ENCODE results near the gene LCN9. TPM values are rescaled to one million over a fixed set of nuclear protein-coding genes. Genes with fewer than 3 reads are reported as not detected.

The LCN9 gene
- polyA plus RNA-seq, 1 donor (not counting 4 experiments of a cell fraction or from before 2014, with no cell fraction given), result not detected

GRCh38 chr9:135674977-135675376 lies 11.9 kb downstream of the LCN9 start:
- H3K36me3 ChIP-seq (ENCODE audit: control insufficient read depth in 2 of 2, extremely low read depth in 1 of 2, insufficient read depth in 2 of 2, low read length in 2 of 2), result no peaks in the 10 kb centered on the region
- no peak overlapping the region for H3K27ac ChIP-seq (ENCODE audit: control insufficient read depth, insufficient read depth, low read length)
- no peaks in the 10 kb centered on the region for H3K79me2 ChIP-seq (ENCODE audit: control insufficient read depth, insufficient read depth, low read length)
- H3K27me3 ChIP-seq (ENCODE audit: control insufficient read depth, extremely low read depth, insufficient read depth, low read length), result no peaks in the 10 kb centered on the region
- H4K20me1 ChIP-seq (ENCODE audit: control insufficient read depth, extremely low read depth, insufficient read depth, low read length), result no peaks in the 10 kb centered on the region
- H3K4me3 ChIP-seq (ENCODE audit: control insufficient read depth in 2 of 3, extremely low read depth in 1 of 3, insufficient read depth in 2 of 3, low read depth in 1 of 3, low read length in 3 of 3), result no peak overlapping the region
- H2AFZ ChIP-seq (ENCODE audit: control insufficient read depth, low read length), result no peak overlapping the region
- dilution Hi-C loops (cut with MboI; ENCODE audit: extremely low pct_ligation_motif_present, low sequenced_read_pairs), result no loop called here
- no peaks in the 10 kb centered on the region for H3K9me1 ChIP-seq (ENCODE audit: control insufficient read depth, extremely low read depth, insufficient read depth, low read length)
- no peaks in the 10 kb centered on the region for H3K4me1 ChIP-seq (ENCODE audit: control insufficient read depth, extremely low read depth, insufficient read depth, low read length)
- TF ChIP-seq CTCF (optimal IDR thresholded peaks at IDR 0.05 in 1 of 3, IDR thresholded peaks at IDR 0.05 in 1 of 3, conservative IDR thresholded peaks at IDR 0.05 in 1 of 3; ENCODE audit: extremely low read depth in 1 of 3, insufficient read depth in 2 of 3, low read length in 3 of 3) (no peak), EZH2 (IDR thresholded peaks at IDR 0.05; ENCODE audit: low read length) (no peak)
- no peak for DNase-seq (ENCODE audit: low read depth, low spot score)
- no peaks in the 10 kb centered on the region for H3K9me3 ChIP-seq (ENCODE audit: control insufficient read depth, low read depth, low read length)
- H3K9ac ChIP-seq (ENCODE audit: control insufficient read depth, extremely low read depth, insufficient read depth, low read length), result no peak overlapping the region
- FAIRE-seq, result no peak
- no peak overlapping the region for H3K4me2 ChIP-seq (ENCODE audit: control insufficient read depth, extremely low read depth, insufficient read depth, low read depth, low read length)

GRCh38 chr9:135676891-135677290 lies 13.8 kb downstream of the LCN9 start:
- TF ChIP-seq CTCF (optimal IDR thresholded peaks at IDR 0.05 in 1 of 3, IDR thresholded peaks at IDR 0.05 in 1 of 3, conservative IDR thresholded peaks at IDR 0.05 in 1 of 3; ENCODE audit: extremely low read depth in 1 of 3, insufficient read depth in 2 of 3, low read length in 3 of 3) (no peak), EZH2 (IDR thresholded peaks at IDR 0.05; ENCODE audit: low read length) (no peak)
- H3K27me3 ChIP-seq (ENCODE audit: control insufficient read depth, extremely low read depth, insufficient read depth, low read length), result no peaks in the 10 kb centered on the region

More at GRCh38 chr9:135676891-135677290, 13.8 kb downstream of the LCN9 start:
- Histone ChIP-seq H3K36me3 (ENCODE audit: control insufficient read depth in 2 of 2, extremely low read depth in 1 of 2, insufficient read depth in 2 of 2, low read length in 2 of 2) (no peaks in the 10 kb centered on the region), H3K4me1 (ENCODE audit: control insufficient read depth, extremely low read depth, insufficient read depth, low read length) (no peaks in the 10 kb centered on the region), H3K9me3 (ENCODE audit: control insufficient read depth, low read depth, low read length) (no peaks in the 10 kb centered on the region), H3K79me2 (ENCODE audit: control insufficient read depth, insufficient read depth, low read length) (no peaks in the 10 kb centered on the region), H3K4me3 (ENCODE audit: control insufficient read depth in 2 of 3, extremely low read depth in 1 of 3, insufficient read depth in 2 of 3, low read depth in 1 of 3, low read length in 3 of 3) (no peak overlapping the region), H4K20me1 (ENCODE audit: control insufficient read depth, extremely low read depth, insufficient read depth, low read length) (no peaks in the 10 kb centered on the region), H3K27ac (ENCODE audit: control insufficient read depth, insufficient read depth, low read length) (no peak overlapping the region), H3K4me2 (ENCODE audit: control insufficient read depth, extremely low read depth, insufficient read depth, low read depth, low read length) (no peak overlapping the region), H3K9me1 (ENCODE audit: control insufficient read depth, extremely low read depth, insufficient read depth, low read length) (no peaks in the 10 kb centered on the region), H3K9ac (ENCODE audit: control insufficient read depth, extremely low read depth, insufficient read depth, low read length) (no peak overlapping the region), H2AFZ (ENCODE audit: control insufficient read depth, low read length) (no peak overlapping the region)
- dilution Hi-C loops (cut with MboI; ENCODE audit: extremely low pct_ligation_motif_present, low sequenced_read_pairs), result no loop called here
- DNase-seq (ENCODE audit: low read depth, low spot score) (no peak), FAIRE-seq (no peak)
